HEK293 (cell line): ENCODE data around the gene CD69.

Experiments
- CTCF ChIA-PET: fragments of 350-600 bp; formaldehyde crosslinking; extraction: SDS; loops from one replicate; lab custom pipeline; 2021; ENCODE audit warnings: antibody characterized with exemption; lab: Yijun Ruan, JAX
- POLR2A ChIA-PET: fragments of 300-600 bp; formaldehyde crosslinking; extraction: SDS; loops from one replicate; lab custom pipeline; 2020; ENCODE audit warnings: antibody characterized with exemption, inconsistent platforms; lab: Yijun Ruan, JAX
- H3K27ac ChIP-seq: fragments of 200-500 bp; sonication (Bioruptor generic); 2 replicates; pipeline ENCODE4 v1.5.1; 2014; ENCODE audit warnings: low read depth, low read length, control low read depth, inconsistent platforms; ENCODE audit errors: extremely low read depth
- H3K36me3 ChIP-seq, 2 experiments: fragments of 200-500 bp in 1 of 2; sonication (Bioruptor generic) in 1 of 2; 1 replicate in 1 of 2; 2 replicates in 1 of 2; pipeline ENCODE4 v1.5.1; 2014 to 2017; ENCODE audit warnings: inconsistent platforms in 2 of 2, low read length in 2 of 2; ENCODE audit not compliant: control insufficient read depth in 2 of 2, insufficient read depth in 1 of 2
- H3K4me1 ChIP-seq: fragments of 200-500 bp; sonication (Bioruptor generic); 2 replicates; pipeline ENCODE4 v1.5.1; 2014; ENCODE audit warnings: mild to moderate bottlenecking, low read length, inconsistent platforms; ENCODE audit not compliant: control insufficient read depth, insufficient read depth
- H3K4me3 ChIP-seq: 2 replicates; pipeline ENCODE4 v1.5.1; 2011; ENCODE audit warnings: low read depth, mild to moderate bottlenecking, control low read depth, low read length, moderate library complexity
- H3K9me3 ChIP-seq: fragments of 200-500 bp; sonication (Bioruptor generic); 2 replicates; pipeline ENCODE4 v1.5.1; 2014; ENCODE audit warnings: low read depth, low read length, inconsistent platforms; ENCODE audit not compliant: control insufficient read depth, insufficient read depth
- HIC1 ChIP-seq: fragments of 450-650 bp; formaldehyde crosslinking; IDR thresholded peaks from 2 replicates; pipeline ENCODE4 v1.5.1; 2016; ENCODE audit warnings: missing biosample characterization, missing genetic modification characterization
- HOXA7 ChIP-seq: sonication (generic); formaldehyde crosslinking; IDR thresholded peaks from 2 replicates; pipeline ENCODE4 v1.8.1; 2022; ENCODE audit warnings: missing genetic modification reagents, borderline replicate concordance
- PATZ1 ChIP-seq: fragments of 450-650 bp; formaldehyde crosslinking; IDR thresholded peaks from 2 replicates; pipeline ENCODE4 v1.5.1; 2016; ENCODE audit warnings: missing biosample characterization, missing genetic modification characterization
- PRDM2 ChIP-seq: fragments of 450-650 bp; formaldehyde crosslinking; IDR thresholded peaks from 2 replicates; pipeline ENCODE4 v1.5.1; 2016; ENCODE audit warnings: missing biosample characterization, missing genetic modification characterization, borderline replicate concordance
- SCRT1 ChIP-seq: fragments of 450-650 bp; formaldehyde crosslinking; IDR thresholded peaks from 2 replicates; pipeline ENCODE4 v1.5.1; 2016; ENCODE audit warnings: missing biosample characterization, missing genetic modification characterization, borderline replicate concordance
- SP3 ChIP-seq: fragments of 450-650 bp; formaldehyde crosslinking; IDR thresholded peaks from 2 replicates; pipeline ENCODE4 v1.5.1; 2016; ENCODE audit warnings: missing biosample characterization, missing genetic modification characterization
- ZBTB1 ChIP-seq: fragments of 450-650 bp; formaldehyde crosslinking; IDR thresholded peaks from 2 replicates; pipeline ENCODE4 v1.5.1; 2016; ENCODE audit warnings: missing biosample characterization, missing genetic modification characterization
- ZNF169 ChIP-seq: fragments of 450-650 bp; formaldehyde crosslinking; IDR thresholded peaks from 2 replicates; pipeline ENCODE4 v1.5.1; 2016; ENCODE audit warnings: missing biosample characterization, missing genetic modification characterization
- ZNF214 ChIP-seq: fragments of 450-650 bp; formaldehyde crosslinking; IDR thresholded peaks from 2 replicates; pipeline ENCODE4 v1.5.1; 2017; ENCODE audit warnings: missing biosample characterization, mild to moderate bottlenecking, missing genetic modification characterization, borderline replicate concordance
- ZNF341 ChIP-seq: fragments of 450-650 bp; formaldehyde crosslinking; IDR thresholded peaks from 2 replicates; pipeline ENCODE4; 2016; ENCODE audit warnings: low read depth, missing biosample characterization, missing genetic modification characterization
- ZNF529 ChIP-seq: fragments of 450-650 bp; formaldehyde crosslinking; IDR thresholded peaks from 2 replicates; pipeline ENCODE4 v1.5.1; 2017; ENCODE audit warnings: missing genetic modification characterization, missing biosample characterization; ENCODE audit not compliant: insufficient replicate concordance
- ZNF560 ChIP-seq: fragments of 450-650 bp; formaldehyde crosslinking; IDR thresholded peaks from 2 replicates; pipeline ENCODE4 v1.5.1; 2017; ENCODE audit warnings: missing biosample characterization, missing genetic modification characterization, borderline replicate concordance
- ZNF792 ChIP-seq: fragments of 450-650 bp; formaldehyde crosslinking; IDR thresholded peaks from 2 replicates; pipeline ENCODE4 v1.5.1; 2016; ENCODE audit warnings: missing biosample characterization, missing genetic modification characterization

The CD69 gene

GRCh38 chr12:9731797-9732196 lies 28.9 kb downstream of the CD69 start:
- CTCF ChIA-PET: no interaction called here
- H3K4me3 ChIP-seq: no peak overlapping the region
- H3K27ac ChIP-seq: no peak overlapping the region
- no peaks in the 10 kb centered on the region for H3K4me1 ChIP-seq
- no peak for TF ChIP-seq ZNF529 (tag by site-specific recombination)
- no peak for TF ChIP-seq PRDM2 (tag by site-specific recombination)
- no peak for TF ChIP-seq HIC1 (tag by site-specific recombination)
- no peak for TF ChIP-seq PATZ1 (tag by site-specific recombination)
- no peak for TF ChIP-seq SP3 (tag by site-specific recombination)
- no peak for TF ChIP-seq ZNF341
- TF ChIP-seq HOXA7 (CRISPR knock-in tag): no peak
- TF ChIP-seq, all 188 proteins: peak for 0
- no peaks in the 10 kb centered on the region for H3K9me3 ChIP-seq
- H3K36me3 ChIP-seq: no peaks in the 10 kb centered on the region
- POLR2A ChIA-PET: no interaction called here

GRCh38 chr12:9731393-9731792 lies 29.3 kb downstream of the CD69 start:
- H3K36me3 ChIP-seq: no peaks in the 10 kb centered on the region
- no peaks in the 10 kb centered on the region for H3K4me1 ChIP-seq
- TF ChIP-seq SCRT1 (tag by site-specific recombination) (no peak), ZNF560 (tag by site-specific recombination) (no peak), ZNF792 (no peak), ZNF214 (no peak), ZNF169 (no peak), ZBTB1 (tag by site-specific recombination) (no peak)
- ChIA-PET CTCF (no interaction called here), POLR2A (no interaction called here)
- H3K9me3 ChIP-seq: no peaks in the 10 kb centered on the region
- no peak overlapping the region for H3K27ac ChIP-seq
- H3K4me3 ChIP-seq: no peak overlapping the region
